RCC 7860 (cell line): ENCODE results near the gene ZNF473.
"Not testable (repeated sequence)": the region's sequence is repeated elsewhere in the genome, so short reads cannot be mapped to it uniquely, and the experiment has no call there.

Experiments used
- DNase-seq: peaks from one replicate; pipeline ENCODE4 v3.0.0-alpha.2; 2015; ENCODE audit warnings: low spot score
- FAIRE-seq: peaks from 2 replicates; lab custom pipeline; 2012; peaks lifted over from hg19 to GRCh38; lab: Jason Lieb, UNC

ZNF473 gene

DNA sequence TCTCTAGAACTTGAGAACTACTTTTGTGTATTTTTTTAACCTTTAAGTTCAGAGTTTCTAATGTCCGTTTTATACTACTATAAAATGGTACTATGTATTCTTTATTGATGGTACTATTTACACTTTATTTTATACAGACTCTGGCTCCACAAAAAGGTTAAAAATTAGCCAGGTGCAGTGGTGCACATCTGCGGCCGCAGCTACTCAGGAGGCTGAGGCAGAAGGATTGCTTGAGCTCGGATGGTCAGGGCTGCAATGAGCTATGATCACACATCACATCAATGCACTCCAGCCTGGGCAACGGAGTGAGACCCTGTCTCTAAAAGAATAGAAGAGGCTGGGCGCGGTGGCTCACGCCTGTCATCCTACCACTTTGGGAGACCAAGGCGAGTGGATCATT lies 66.0 kb downstream of the ZNF473 start:
- not testable (repeated sequence) for DNase-seq, FAIRE-seq

DNA sequence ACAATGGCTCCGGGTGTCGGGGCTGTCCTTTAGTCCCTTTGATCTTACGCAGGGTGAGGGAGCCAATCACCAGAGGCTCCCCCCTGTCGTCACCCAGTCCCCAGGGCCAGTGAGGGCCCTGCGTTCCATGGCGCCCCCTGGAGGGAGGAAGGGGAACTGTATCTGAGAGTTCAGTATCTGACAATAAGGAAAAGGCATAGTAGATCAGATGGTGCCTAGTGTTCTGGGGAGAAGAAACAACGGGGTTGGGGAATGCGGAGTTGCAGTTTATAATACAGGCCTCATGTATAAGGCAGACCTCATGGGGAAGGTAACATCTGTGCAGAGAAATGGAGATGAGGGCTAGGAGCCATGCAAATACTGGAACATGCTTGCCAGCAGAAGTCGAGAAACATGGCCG lies 66.8 kb downstream of the ZNF473 start:
- not testable (repeated sequence) for DNase-seq, FAIRE-seq

- not testable (repeated sequence) for DNase-seq, FAIRE-seq
These were observed 72.1 kb downstream of the ZNF473 start for GRCh38 chr19:50097884-50098283.

GRCh38 chr19:50098892-50099291 lies 73.1 kb downstream of the ZNF473 start:
- FAIRE-seq, DNase-seq: not testable (repeated sequence)

DNA sequence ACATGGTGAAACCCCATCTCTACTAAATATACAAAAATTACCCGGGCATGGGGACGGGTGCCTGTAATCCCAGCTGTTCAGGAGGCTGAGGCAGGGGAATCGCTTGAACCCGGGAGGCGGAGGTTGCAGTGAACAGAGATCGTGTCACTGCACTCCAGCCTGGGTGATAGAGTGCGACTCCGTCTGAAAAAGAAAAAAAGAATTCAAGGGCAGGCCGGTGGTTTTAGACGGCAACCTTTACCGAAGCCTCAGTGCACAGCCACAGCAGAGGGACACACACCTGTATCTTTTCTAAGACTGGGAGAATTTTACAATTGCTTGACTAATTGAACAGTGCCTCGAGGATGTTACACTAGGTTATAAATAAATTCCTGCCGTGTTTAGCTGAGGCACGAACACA lies 73.9 kb downstream of the ZNF473 start:
- FAIRE-seq, DNase-seq: not testable (repeated sequence)

DNA sequence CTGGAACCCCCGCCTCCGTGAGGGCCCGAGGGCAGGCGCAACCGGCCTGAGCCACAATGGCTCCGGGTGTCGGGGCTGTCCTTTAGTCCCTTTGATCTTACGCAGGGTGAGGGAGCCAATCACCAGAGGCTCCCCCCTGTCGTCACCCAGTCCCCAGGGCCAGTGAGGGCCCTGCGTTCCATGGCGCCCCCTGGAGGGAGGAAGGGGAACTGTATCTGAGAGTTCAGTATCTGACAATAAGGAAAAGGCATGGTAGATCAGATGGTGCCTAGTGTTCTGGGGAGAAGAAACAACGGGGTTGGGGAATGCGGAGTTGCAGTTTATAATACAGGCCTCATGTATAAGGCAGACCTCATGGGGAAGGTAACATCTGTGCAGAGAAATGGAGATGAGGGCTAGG lies 75.1 kb downstream of the ZNF473 start:
- DNase-seq, FAIRE-seq: not testable (repeated sequence)
